Left ventricle myocardium inferior (tissue), 1 donor: ENCODE results near the gene PTPRN2. TPM values are rescaled to one million over a fixed set of nuclear protein-coding genes. Genes with fewer than 3 reads are reported as not detected.
"Not testable (repeated sequence)": the region's sequence is repeated elsewhere in the genome, so short reads cannot be mapped to it uniquely, and the experiment has no call there.

Source experiments
- DNase-seq: peaks from one replicate; pipeline ENCODE4 v3.0.0-alpha.2; 2020
- H3K27ac ChIP-seq: fragments of 200-600 bp; replicated peaks from 2 replicates; pipeline ENCODE4 v1.8.0; 2021
- H3K27me3 ChIP-seq: fragments of 200-600 bp; 2 replicates; pipeline ENCODE4 v1.8.0; 2021; ENCODE audit warnings: low read depth
- H3K36me3 ChIP-seq: fragments of 200-600 bp; 2 replicates; pipeline ENCODE4 v1.8.0; 2021
- H3K4me1 ChIP-seq: fragments of 200-600 bp; 2 replicates; pipeline ENCODE4 v1.8.0; 2021
- H3K4me3 ChIP-seq: fragments of 200-600 bp; 2 replicates; pipeline ENCODE4 v1.8.0; 2021; ENCODE audit warnings: mild to moderate bottlenecking, moderate library complexity
- H3K9me3 ChIP-seq: fragments of 200-600 bp; replicated peaks from 2 replicates; pipeline ENCODE4 v1.8.0; 2021
- intact Hi-C: fragments of 100-400 bp; cut with micrococcal nuclease; formaldehyde crosslinking; loops from one replicate; pipeline ENCODE4 v1.11.0; 2022
- total RNA-seq: library from RNA; stranded (reverse); fragmentation: NEBNext Ultra II Directional; extraction: Animal tissue kit (Norgen Biotek cat#: 25700); gene quantifications from one replicate; pipeline ENCODE4 v1.2.1, GENCODE V29; 2021
- TF ChIP-seq, protein P1 (sequence below): fragments of 200-600 bp; IDR thresholded peaks from 2 replicates; pipeline ENCODE4 v1.8.0; 2021; ENCODE audit warnings: antibody characterized with exemption, mild to moderate bottlenecking, borderline replicate concordance
- donor health status: DM: no; HTN: yes; CAD: no; lungs with severe emphysema.

PTPRN2 gene
- total RNA-seq, 1 donor from 2014 or later, result 1.3 TPM

DNA sequence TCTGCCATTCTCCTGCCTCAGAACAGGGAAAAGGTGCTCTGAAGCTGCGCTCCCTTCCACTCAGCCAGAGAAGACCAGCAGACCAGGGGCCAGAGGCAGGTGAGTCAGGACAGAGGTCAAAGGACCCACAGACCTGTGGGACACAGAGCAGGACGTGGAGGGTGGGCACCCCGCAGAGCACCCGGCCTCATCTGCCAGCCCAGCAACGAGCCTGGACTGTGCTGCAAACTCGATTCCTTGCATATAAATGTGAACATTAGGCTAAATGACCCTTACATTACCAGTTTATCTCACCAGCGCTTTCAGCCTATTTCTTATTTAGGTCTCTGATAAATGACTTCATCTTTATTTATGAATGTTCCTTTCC, 50.1 kb downstream of the PTPRN2 start:
- Histone ChIP-seq H3K27me3 (peaks cover 29% of the 10 kb centered on the region), H3K4me1 (peaks cover 6% of the 10 kb centered on the region), H3K4me3 (no peak overlapping the region), H3K36me3 (no peaks in the 10 kb centered on the region), H3K9me3 (no peaks in the 10 kb centered on the region), H3K27ac (no peak overlapping the region)
- intact Hi-C loops, result no loop called here
- TF ChIP-seq, protein P1, sequence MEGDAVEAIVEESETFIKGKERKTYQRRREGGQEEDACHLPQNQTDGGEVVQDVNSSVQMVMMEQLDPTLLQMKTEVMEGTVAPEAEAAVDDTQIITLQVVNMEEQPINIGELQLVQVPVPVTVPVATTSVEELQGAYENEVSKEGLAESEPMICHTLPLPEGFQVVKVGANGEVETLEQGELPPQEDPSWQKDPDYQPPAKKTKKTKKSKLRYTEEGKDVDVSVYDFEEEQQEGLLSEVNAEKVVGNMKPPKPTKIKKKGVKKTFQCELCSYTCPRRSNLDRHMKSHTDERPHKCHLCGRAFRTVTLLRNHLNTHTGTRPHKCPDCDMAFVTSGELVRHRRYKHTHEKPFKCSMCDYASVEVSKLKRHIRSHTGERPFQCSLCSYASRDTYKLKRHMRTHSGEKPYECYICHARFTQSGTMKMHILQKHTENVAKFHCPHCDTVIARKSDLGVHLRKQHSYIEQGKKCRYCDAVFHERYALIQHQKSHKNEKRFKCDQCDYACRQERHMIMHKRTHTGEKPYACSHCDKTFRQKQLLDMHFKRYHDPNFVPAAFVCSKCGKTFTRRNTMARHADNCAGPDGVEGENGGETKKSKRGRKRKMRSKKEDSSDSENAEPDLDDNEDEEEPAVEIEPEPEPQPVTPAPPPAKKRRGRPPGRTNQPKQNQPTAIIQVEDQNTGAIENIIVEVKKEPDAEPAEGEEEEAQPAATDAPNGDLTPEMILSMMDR, result no peak
- DNase-seq, result no peak

DNA sequence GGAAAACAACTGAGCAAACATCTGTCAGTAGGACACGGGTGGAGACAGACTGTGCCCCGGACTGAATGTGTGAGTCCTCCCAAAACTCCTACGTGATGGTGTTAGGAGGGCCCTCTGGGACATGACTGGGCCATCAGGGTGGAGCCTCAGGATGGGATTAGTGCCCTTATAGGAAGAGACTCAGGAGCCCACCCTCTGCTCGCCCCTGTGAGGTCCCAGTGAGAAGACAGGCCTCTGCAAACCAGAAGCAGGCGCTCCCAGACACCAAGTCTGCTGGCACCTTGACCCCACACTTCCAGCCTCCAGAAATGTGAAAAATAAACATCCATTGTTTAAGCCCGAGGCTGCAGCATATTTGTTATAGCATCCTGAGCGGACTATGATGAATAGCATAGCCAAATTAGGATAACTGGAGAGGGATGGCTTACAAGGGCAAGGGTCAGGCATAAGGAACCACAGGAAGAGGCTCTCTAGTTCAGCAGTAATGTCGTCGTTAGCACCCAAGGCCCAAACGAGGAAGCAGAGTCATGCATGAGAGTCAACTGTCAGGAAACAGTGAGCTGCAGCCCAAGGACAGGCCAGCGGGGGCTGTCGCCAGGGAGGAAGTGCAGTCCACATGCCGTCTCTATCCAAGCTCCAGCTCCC, 50.6 kb downstream of the PTPRN2 start:
- TF ChIP-seq, protein P1, result no peak
- Histone ChIP-seq H3K4me1 (peaks cover 6% of the 10 kb centered on the region), H3K4me3 (no peak overlapping the region), H3K27me3 (peaks cover 29% of the 10 kb centered on the region), H3K36me3 (no peaks in the 10 kb centered on the region), H3K27ac (no peak overlapping the region), H3K9me3 (no peaks in the 10 kb centered on the region)
- no peak for DNase-seq
- intact Hi-C loops, result no loop called here

DNA sequence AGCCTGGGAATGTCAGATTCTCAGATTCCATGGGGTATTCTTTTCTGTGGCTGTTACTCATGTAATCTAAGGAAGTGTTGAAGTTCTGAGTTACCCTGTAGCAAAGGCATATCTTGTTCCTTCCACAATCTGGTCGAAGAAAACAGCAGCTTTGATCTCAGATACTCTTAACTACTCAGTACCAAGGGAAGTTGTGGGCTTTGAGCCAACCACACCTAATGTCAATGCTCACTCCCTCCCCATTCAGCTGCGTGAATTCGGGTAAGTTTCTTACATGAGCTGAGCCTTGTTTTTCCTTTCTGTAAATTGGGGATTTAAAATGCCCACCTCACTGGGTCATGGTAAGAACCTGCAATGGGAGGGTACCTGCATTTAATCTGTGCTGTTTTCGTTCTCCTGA, 52.5 kb downstream of the PTPRN2 start:
- Histone ChIP-seq H3K4me1 (peaks cover 1% of the 10 kb centered on the region), H3K9me3 (no peaks in the 10 kb centered on the region), H3K4me3 (no peak overlapping the region), H3K27me3 (peaks cover 39% of the 10 kb centered on the region), H3K27ac (no peak overlapping the region), H3K36me3 (no peaks in the 10 kb centered on the region)
- intact Hi-C loops, result no loop called here
- TF ChIP-seq, protein P1, result no peak
- no peak for DNase-seq

DNA sequence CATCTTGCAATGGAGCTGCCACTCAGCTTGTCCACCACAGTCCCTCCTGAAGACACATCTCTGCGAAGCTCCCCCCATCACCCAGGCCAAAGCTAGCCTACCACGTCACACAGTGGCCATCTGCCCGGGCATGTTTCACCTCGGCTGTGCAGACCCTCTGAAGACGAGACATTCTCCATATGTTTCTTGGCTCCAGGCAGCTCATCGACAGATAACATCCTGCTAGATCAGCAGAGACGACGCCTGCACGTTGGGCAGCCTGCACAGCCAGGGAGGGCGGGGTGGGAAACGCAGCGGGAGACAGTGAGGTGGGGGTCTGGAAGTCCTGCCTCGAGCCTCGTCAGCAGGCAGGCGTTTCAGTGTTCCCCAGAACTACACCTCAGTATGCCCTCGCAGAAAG, 53.0 kb downstream of the PTPRN2 start:
- Histone ChIP-seq H3K4me1 (no peaks in the 10 kb centered on the region), H3K4me3 (no peak overlapping the region), H3K36me3 (no peaks in the 10 kb centered on the region), H3K9me3 (no peaks in the 10 kb centered on the region), H3K27ac (no peak overlapping the region), H3K27me3 (peaks cover 39% of the 10 kb centered on the region)
- TF ChIP-seq, protein P1, result no peak
- DNase-seq, result no peak
- intact Hi-C loops, result no loop called here

DNA sequence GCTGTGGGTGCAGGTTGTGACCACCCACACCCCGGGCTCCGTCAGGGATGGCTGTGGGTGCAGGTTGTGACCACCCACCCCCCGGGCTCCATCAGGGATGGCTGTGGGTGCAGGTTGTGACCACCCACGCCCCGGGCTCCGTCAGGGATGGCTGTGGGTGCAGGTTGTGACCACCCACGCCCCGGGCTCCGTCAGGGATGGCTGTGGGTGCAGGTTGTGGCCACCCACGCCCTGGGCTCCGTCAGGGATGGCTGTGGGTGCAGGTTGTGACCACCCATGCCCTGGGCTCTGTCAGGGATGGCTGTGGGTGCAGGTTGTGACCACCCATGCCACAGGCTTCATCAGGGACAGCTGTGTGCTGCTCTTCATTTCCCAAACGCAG, 53.5 kb downstream of the PTPRN2 start:
- H3K36me3 ChIP-seq, H3K4me1 ChIP-seq, DNase-seq, H3K4me3 ChIP-seq, H3K9me3 ChIP-seq, intact Hi-C loops, H3K27ac ChIP-seq: not testable (repeated sequence)
- peaks cover 39% of the 10 kb centered on the region for H3K27me3 ChIP-seq

DNA sequence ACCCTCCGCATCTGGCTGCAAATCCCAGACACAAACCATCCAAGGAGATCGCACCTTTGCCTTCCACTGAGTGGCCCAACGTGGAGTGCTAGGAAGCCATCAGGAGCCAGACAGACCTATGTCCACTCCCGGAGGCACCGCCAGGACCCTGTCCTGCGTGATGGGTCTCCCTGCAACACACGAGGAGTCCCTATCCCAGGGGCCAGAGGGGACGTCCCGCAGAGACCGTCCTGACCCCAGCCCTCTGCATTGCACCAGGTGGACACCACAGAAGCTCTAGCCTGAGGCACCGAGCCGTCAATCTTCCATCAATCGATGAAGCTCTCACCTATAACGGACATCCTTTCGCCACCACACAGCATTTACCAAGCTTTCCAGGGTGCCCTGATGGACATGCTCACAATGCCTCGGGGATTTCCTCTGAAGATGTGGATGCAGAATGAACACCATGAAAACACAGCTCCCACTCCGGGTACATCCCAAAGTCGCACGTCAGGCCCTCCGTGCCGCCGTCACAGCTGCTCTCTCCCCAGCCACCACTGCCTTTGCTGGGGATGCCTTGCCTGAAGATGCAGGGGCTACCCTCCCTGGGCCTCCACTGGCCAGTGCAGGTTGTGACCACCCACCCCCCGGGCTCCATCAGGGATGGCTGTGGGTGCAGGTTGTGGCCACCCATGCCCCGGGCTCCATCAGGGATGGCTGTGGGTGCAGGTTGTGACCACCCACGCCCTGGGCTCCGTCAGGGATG, 54.1 kb downstream of the PTPRN2 start:
- no peaks in the 10 kb centered on the region for H3K9me3 ChIP-seq
- TF ChIP-seq, protein P1, result no peak
- H3K4me1 ChIP-seq, result no peaks in the 10 kb centered on the region
- H3K27ac ChIP-seq, result no peak overlapping the region
- intact Hi-C loops, result no loop called here
- no peak overlapping the region for H3K4me3 ChIP-seq
- DNase-seq, result no peak
- H3K27me3 ChIP-seq, result peaks cover 39% of the 10 kb centered on the region
- no peaks in the 10 kb centered on the region for H3K36me3 ChIP-seq
